Tibial nerve (tissue), 4 donors: ENCODE data around the gene RPL28. TPM values are rescaled to one million over a fixed set of nuclear protein-coding genes. Genes with fewer than 3 reads are reported as not detected.

Experiments
- DNase-seq, 2 donors: peaks; one replicate each; pipeline ENCODE4 v3.0.0-alpha.2; 2019; ENCODE audit warnings: low spot score in 2 of 2
- H3K27ac ChIP-seq, 4 donors: fragments of 200-600 bp; sonication (generic) in 3 of 4; one replicate each; pipeline ENCODE4 v1.5.1; 2017 to 2019; ENCODE audit warnings: mild to moderate bottlenecking in 1 of 4
- H3K27me3 ChIP-seq, 2 donors: fragments of 200-600 bp; sonication (generic) in 1 of 2; one replicate each; pipeline versions ENCODE4 v1.5.1 to v1.6.0; 2017 to 2019
- H3K36me3 ChIP-seq, 3 donors: fragments of 200-600 bp; sonication (generic); one replicate each; pipeline ENCODE4 v1.5.1; 2018 to 2019
- H3K4me1 ChIP-seq, 4 donors: fragments of 200-600 bp; sonication (generic) in 3 of 4; one replicate each; pipeline ENCODE4 v1.5.1; 2017 to 2019
- H3K4me3 ChIP-seq, 4 donors: fragments of 200-600 bp; sonication (generic) in 3 of 4; one replicate each; pipeline ENCODE4 v1.5.1; 2017 to 2019; ENCODE audit warnings: mild to moderate bottlenecking in 1 of 4, moderate library complexity in 1 of 4
- H3K9me3 ChIP-seq, 4 donors: fragments of 200-600 bp; sonication (generic) in 3 of 4; one replicate each; pipeline ENCODE4 v1.5.1; 2017 to 2019
- CTCF ChIP-seq, 5 experiments: fragments of 200-600 bp in 3 of 5; fragments of 450-650 bp in 2 of 5; sonication (generic) in 3 of 5; IDR thresholded peaks; one replicate each; pipeline ENCODE4 v1.5.1; 2016 to 2019; ENCODE audit warnings: antibody characterized with exemption in 5 of 5, mild to moderate bottlenecking in 3 of 5, moderate library complexity in 2 of 5
- EP300 ChIP-seq, 2 donors: sonication (generic); formaldehyde crosslinking; IDR thresholded peaks; one replicate each; pipeline ENCODE4 v1.6.1; 2017; ENCODE audit warnings: antibody characterized with exemption in 2 of 2, mild to moderate bottlenecking in 1 of 2
- POLR2A ChIP-seq, 2 donors: fragments of 450-650 bp; IDR thresholded peaks; one replicate each; pipeline ENCODE4 v1.6.1; 2017; ENCODE audit warnings: antibody characterized with exemption in 2 of 2, mild to moderate bottlenecking in 2 of 2, moderate library complexity in 2 of 2
- WGBS, 2 donors: methylation state at CpG; one replicate each; pipeline ENCODE4 v1.1.5; 2018; 5-methylcytosine and 5-hydroxymethylcytosine counted together
- total RNA-seq, 4 donors: library from RNA; depleted of rRNA; stranded (reverse); fragments of >200 nt; gene quantifications; one replicate each; pipeline ENCODE4 v1.1.0, GENCODE V29; 2016

Gene RPL28
- total RNA-seq, 4 donors from 2014 or later, result 266 to 574 (median 354) TPM

GRCh38 chr19:55391191-55391670 lies 5.5 kb downstream of the RPL28 start:
- Histone ChIP-seq H3K27me3 (no peaks in the 10 kb centered on the region), H3K36me3 (peaks cover 0 to 62% (median 12%) of the 10 kb centered on the region in 3 donors), H3K4me3 (no peak overlapping the region), H3K4me1 (peaks cover 0 to 56% (median 26%) of the 10 kb centered on the region in 4 donors), H3K9me3 (no peaks in the 10 kb centered on the region), H3K27ac (peak overlapping the region in 2 of 4 donors; percentile 13 to 28)
- WGBS, 2 donors, result 75 to 78% methylated on average over 8 to 10 of the region's 12 CpGs
- no peak for TF ChIP-seq POLR2A (IDR thresholded peaks at IDR 0.05)
- TF ChIP-seq CTCF (IDR thresholded peaks at IDR 0.05), result no peak
- DNase-seq, result no peak

GRCh38 chr19:55391702-55392615 lies 6.2 kb downstream of the RPL28 start:
- peak overlapping the region in 2 of 4 donors; percentile 13 to 28 for H3K27ac ChIP-seq
- no peak overlapping the region for H3K4me3 ChIP-seq
- TF ChIP-seq POLR2A (IDR thresholded peaks at IDR 0.05), result no peak
- no peak for TF ChIP-seq CTCF (IDR thresholded peaks at IDR 0.05)
- no peak for TF ChIP-seq EP300 (IDR thresholded peaks at IDR 0.05)
- peaks cover 0 to 60% (median 12%) of the 10 kb centered on the region in 3 donors for H3K36me3 ChIP-seq
- WGBS, 2 donors, result 67 to 79% methylated on average over 18 of the region's 18 CpGs
- H3K9me3 ChIP-seq, result no peaks in the 10 kb centered on the region
- H3K4me1 ChIP-seq, result peaks cover 0 to 49% (median 21%) of the 10 kb centered on the region in 4 donors
- H3K27me3 ChIP-seq, result no peaks in the 10 kb centered on the region
- DNase-seq, result no peak

- no peak overlapping the region for H3K4me3 ChIP-seq
- TF ChIP-seq POLR2A (IDR thresholded peaks at IDR 0.05) (no peak), EP300 (IDR thresholded peaks at IDR 0.05) (no peak), CTCF (IDR thresholded peaks at IDR 0.05) (no peak)
- H3K9me3 ChIP-seq, result no peaks in the 10 kb centered on the region
- no peaks in the 10 kb centered on the region for H3K27me3 ChIP-seq
- no peak overlapping the region for H3K27ac ChIP-seq
- WGBS, 2 donors, result 63 to 64% methylated on average over 18 of the region's 18 CpGs
- peaks cover 0 to 37% (median 9%) of the 10 kb centered on the region in 4 donors for H3K4me1 ChIP-seq
- H3K36me3 ChIP-seq, result peaks cover 0 to 49% (median 4%) of the 10 kb centered on the region in 3 donors
- no peak for DNase-seq
These were observed 7.4 kb downstream of the RPL28 start for GRCh38 chr19:55392820-55393761.

- no peak overlapping the region for H3K27ac ChIP-seq
- TF ChIP-seq POLR2A (IDR thresholded peaks at IDR 0.05) (no peak), EP300 (IDR thresholded peaks at IDR 0.05) (no peak), CTCF (IDR thresholded peaks at IDR 0.05) (no peak)
- no peaks in the 10 kb centered on the region for H3K9me3 ChIP-seq
- WGBS, 2 donors, result 84 to 85% methylated on average over 12 of the region's 12 CpGs
- no peak overlapping the region for H3K4me3 ChIP-seq
- H3K4me1 ChIP-seq, result peaks cover 0 to 10% (median 4%) of the 10 kb centered on the region in 4 donors
- H3K27me3 ChIP-seq, result no peaks in the 10 kb centered on the region
- peaks cover 0 to 31% (median 7%) of the 10 kb centered on the region in 3 donors for H3K36me3 ChIP-seq
- DNase-seq, result no peak
These were observed 12.6 kb downstream of the RPL28 start for GRCh38 chr19:55398200-55398925.
